ENCODE measurements around the gene ITPKB.

ITPKB gene

DNA sequence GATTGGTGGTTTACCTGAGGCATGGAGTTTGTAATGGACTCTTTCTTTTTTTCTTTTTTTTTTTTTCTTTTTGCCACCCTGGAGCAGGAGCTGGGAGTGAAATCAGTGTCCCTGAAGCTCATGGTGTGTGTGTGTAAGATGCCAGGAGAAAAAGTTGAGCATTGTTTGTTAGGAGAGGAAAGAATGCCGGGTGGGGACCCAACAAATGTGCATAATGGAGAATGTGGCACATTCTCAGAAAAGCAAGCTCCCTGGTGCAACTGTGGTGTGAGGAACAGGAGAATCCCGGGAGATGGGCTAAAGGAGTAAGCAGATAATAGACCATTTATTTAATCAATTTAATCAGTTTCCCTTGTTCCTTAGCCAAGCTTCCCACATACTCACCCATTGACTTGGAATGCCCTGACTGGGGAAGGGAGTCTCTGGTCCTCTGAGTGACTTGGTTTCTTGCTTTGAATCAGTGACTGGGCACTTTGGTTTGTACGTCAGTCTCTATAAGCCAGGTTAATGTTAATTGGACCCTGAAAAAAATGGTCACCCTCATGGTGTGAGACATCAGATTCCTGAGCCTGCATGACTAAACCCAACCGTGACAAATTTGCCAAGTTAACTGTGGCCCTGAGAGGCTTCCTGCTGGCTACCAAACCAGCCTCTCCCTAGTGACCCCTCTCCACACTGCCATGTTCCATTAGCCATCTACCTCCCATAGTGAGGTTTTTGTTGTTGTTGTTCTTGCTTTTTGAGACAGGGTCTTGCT, 43.9 kb upstream of the ITPKB start:
- Histone ChIP-seq H3K4me1 (ENCODE audit: insufficient read depth, low read length) (no peaks in the 10 kb centered on the region), H3K79me2 (ENCODE audit: insufficient read depth, low read length) (no peaks in the 10 kb centered on the region), H3K27ac (ENCODE audit: low read length) (no peak overlapping the region), H3K36me3 (ENCODE audit: insufficient read depth, low read length) (no peaks in the 10 kb centered on the region), H2AFZ (ENCODE audit: low read depth, low read length) (no peak overlapping the region), H3K9ac (ENCODE audit: low read depth, low read length) (no peak overlapping the region), H3K27me3 (ENCODE audit: insufficient read depth, low read length, poor library complexity) (peaks cover 8% of the 10 kb centered on the region), H3K4me2 (ENCODE audit: insufficient read depth, low read length) (no peak overlapping the region), H3K4me3 (ENCODE audit: low read depth in 1 of 2, low read length in 2 of 2) (no peak overlapping the region), H3K9me3 (ENCODE audit: insufficient read depth, low read length, severe bottlenecking) (no peaks in the 10 kb centered on the region), H4K20me1 (ENCODE audit: insufficient read depth, low read length) (no peaks in the 10 kb centered on the region)
- DNase-seq (no peak), ATAC-seq (ENCODE audit: insufficient read depth, low read depth) (no peak)
- TF ChIP-seq, protein P1, sequence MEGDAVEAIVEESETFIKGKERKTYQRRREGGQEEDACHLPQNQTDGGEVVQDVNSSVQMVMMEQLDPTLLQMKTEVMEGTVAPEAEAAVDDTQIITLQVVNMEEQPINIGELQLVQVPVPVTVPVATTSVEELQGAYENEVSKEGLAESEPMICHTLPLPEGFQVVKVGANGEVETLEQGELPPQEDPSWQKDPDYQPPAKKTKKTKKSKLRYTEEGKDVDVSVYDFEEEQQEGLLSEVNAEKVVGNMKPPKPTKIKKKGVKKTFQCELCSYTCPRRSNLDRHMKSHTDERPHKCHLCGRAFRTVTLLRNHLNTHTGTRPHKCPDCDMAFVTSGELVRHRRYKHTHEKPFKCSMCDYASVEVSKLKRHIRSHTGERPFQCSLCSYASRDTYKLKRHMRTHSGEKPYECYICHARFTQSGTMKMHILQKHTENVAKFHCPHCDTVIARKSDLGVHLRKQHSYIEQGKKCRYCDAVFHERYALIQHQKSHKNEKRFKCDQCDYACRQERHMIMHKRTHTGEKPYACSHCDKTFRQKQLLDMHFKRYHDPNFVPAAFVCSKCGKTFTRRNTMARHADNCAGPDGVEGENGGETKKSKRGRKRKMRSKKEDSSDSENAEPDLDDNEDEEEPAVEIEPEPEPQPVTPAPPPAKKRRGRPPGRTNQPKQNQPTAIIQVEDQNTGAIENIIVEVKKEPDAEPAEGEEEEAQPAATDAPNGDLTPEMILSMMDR (IDR thresholded peaks at IDR 0.05; ENCODE audit: borderline replicate concordance, extremely low read depth, low read length, poor library complexity, severe bottlenecking) = no peak
- no peak for TF ChIP-seq EZH2 (IDR thresholded peaks at IDR 0.05; ENCODE audit: borderline replicate concordance, low read depth, low read length, severe bottlenecking)

DNA sequence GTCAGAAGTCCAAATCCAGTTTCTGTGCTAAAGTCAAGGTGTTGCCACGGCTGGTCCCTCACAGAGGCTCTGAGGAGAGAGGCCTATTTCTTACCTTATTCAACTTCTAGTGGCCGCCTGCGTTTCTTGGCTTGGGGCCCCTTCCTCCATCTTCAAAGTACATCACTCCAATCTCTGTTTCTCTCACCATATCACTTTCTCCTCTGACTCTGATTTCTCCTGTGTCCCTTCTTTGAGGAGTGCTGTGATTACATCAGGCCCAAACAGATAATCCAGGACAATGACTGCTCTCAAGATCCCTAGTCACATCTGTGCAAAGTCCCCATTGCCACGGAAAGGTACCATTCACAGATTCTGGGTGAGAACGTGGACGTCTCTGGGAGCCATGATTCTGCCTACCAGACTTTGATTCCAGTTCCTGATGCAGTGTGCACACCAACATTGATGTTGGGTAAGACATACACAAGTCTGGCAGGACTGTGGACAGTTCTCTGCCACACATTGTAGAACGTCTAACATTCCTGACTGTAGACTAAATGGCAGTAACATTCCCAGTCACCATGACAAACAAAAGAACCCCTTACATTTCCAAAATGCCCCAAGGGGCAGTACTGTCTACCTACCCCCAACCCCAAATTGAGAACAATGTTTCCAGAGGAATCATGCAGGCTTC, 43.0 kb upstream of the ITPKB start:
- Histone ChIP-seq H3K9ac (ENCODE audit: low read depth, low read length) (no peak overlapping the region), H2AFZ (ENCODE audit: low read depth, low read length) (no peak overlapping the region), H3K27me3 (ENCODE audit: insufficient read depth, low read length, poor library complexity) (peaks cover 8% of the 10 kb centered on the region), H3K36me3 (ENCODE audit: insufficient read depth, low read length) (no peaks in the 10 kb centered on the region), H3K4me1 (ENCODE audit: insufficient read depth, low read length) (no peaks in the 10 kb centered on the region), H3K4me3 (ENCODE audit: low read depth in 1 of 2, low read length in 2 of 2) (no peak overlapping the region), H4K20me1 (ENCODE audit: insufficient read depth, low read length) (no peaks in the 10 kb centered on the region), H3K27ac (ENCODE audit: low read length) (no peak overlapping the region), H3K79me2 (ENCODE audit: insufficient read depth, low read length) (no peaks in the 10 kb centered on the region), H3K9me3 (ENCODE audit: insufficient read depth, low read length, severe bottlenecking) (no peaks in the 10 kb centered on the region), H3K4me2 (ENCODE audit: insufficient read depth, low read length) (no peak overlapping the region)
- no peak for DNase-seq
- no peak for TF ChIP-seq EZH2 (IDR thresholded peaks at IDR 0.05; ENCODE audit: borderline replicate concordance, low read depth, low read length, severe bottlenecking)
- TF ChIP-seq, protein P1 (IDR thresholded peaks at IDR 0.05; ENCODE audit: borderline replicate concordance, extremely low read depth, low read length, poor library complexity, severe bottlenecking) = no peak
- no peak for ATAC-seq (ENCODE audit: insufficient read depth, low read depth)

DNA sequence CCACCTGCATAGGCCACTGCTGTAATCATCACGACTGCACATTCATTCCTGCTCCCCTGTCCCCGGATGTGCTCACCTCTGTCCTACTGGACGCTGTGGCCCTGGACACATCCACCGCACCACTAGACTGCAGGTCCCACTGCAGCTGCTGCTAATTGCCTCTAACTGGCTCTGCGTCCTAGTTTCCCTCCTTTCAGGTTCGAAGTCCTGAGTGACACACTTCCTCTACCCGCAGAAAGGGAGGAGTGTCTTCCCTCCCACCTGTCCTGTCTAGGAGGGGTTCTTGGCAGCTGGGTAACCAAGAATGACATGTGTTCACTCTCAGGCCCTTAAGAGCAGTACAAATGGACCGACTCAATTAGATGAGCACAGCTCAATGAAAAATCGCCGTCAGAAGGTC, 40.5 kb upstream of the ITPKB start:
- ATAC-seq (ENCODE audit: insufficient read depth, low read depth) = no peak
- no peak overlapping the region for H3K4me3 ChIP-seq (ENCODE audit: low read depth in 1 of 2, low read length in 2 of 2)
- no peak for DNase-seq
- no peak overlapping the region for H2AFZ ChIP-seq (ENCODE audit: low read depth, low read length)
- no peak overlapping the region for H3K4me2 ChIP-seq (ENCODE audit: insufficient read depth, low read length)
- no peaks in the 10 kb centered on the region for H3K9me3 ChIP-seq (ENCODE audit: insufficient read depth, low read length, severe bottlenecking)
- H3K27ac ChIP-seq (ENCODE audit: low read length) = no peak overlapping the region
- no peaks in the 10 kb centered on the region for H4K20me1 ChIP-seq (ENCODE audit: insufficient read depth, low read length)
- H3K79me2 ChIP-seq (ENCODE audit: insufficient read depth, low read length) = no peaks in the 10 kb centered on the region
- no peaks in the 10 kb centered on the region for H3K36me3 ChIP-seq (ENCODE audit: insufficient read depth, low read length)
- no peak overlapping the region for H3K9ac ChIP-seq (ENCODE audit: low read depth, low read length)
- peaks cover 10% of the 10 kb centered on the region for H3K27me3 ChIP-seq (ENCODE audit: insufficient read depth, low read length, poor library complexity)
- H3K4me1 ChIP-seq (ENCODE audit: insufficient read depth, low read length) = no peaks in the 10 kb centered on the region
- TF ChIP-seq, protein P1 (IDR thresholded peaks at IDR 0.05; ENCODE audit: borderline replicate concordance, extremely low read depth, low read length, poor library complexity, severe bottlenecking) = no peak
- no peak for TF ChIP-seq EZH2 (IDR thresholded peaks at IDR 0.05; ENCODE audit: borderline replicate concordance, low read depth, low read length, severe bottlenecking)

Measured in DND-41 (cell line).